HCT116 (cell line): ENCODE results near the gene MBTPS1.

Source experiments
- CEBPB ChIP-seq: IDR thresholded peaks from 2 replicates; pipeline ENCODE4 v1.6.1; 2012; ENCODE audit warnings: low read depth
- EZH2 ChIP-seq: fragments of 200-600 bp; sonication (generic); IDR thresholded peaks from 2 replicates; pipeline ENCODE4 v1.6.1; 2017; ENCODE audit warnings: antibody characterized with exemption, mixed run types
- EZH2phosphoT487 ChIP-seq: fragments of 200-600 bp; IDR thresholded peaks from 2 replicates; pipeline ENCODE4 v1.6.1; 2018; ENCODE audit warnings: antibody characterized with exemption, borderline replicate concordance
- POLR2A ChIP-seq: IDR thresholded peaks from 2 replicates; pipeline ENCODE4 v1.7.0; 2011; ENCODE audit warnings: borderline replicate concordance; ENCODE audit not compliant: insufficient read depth, insufficient read length; ENCODE audit errors: extremely low read depth
- POLR2AphosphoS5 ChIP-seq: IDR thresholded peaks from 2 replicates; pipeline ENCODE4 v1.6.1; 2011; ENCODE audit warnings: mild to moderate bottlenecking, low read depth, low read length, moderate library complexity
- REST ChIP-seq: IDR thresholded peaks from 2 replicates; pipeline ENCODE4 v1.6.1; 2012; ENCODE audit warnings: low read depth
- SIN3A ChIP-seq: IDR thresholded peaks from 2 replicates; pipeline ENCODE4 v1.6.1; 2012; ENCODE audit warnings: low read depth
- ZNF274 ChIP-seq: fragments of 200-500 bp; sonication (Bioruptor generic); IDR thresholded peaks from 2 replicates; pipeline ENCODE4 v1.6.1; 2014; ENCODE audit warnings: mild to moderate bottlenecking, low read depth, low read length, inconsistent platforms
- TF ChIP-seq, protein P1 (sequence below), 3 experiments: fragments of 200-600 bp in 1 of 3; sonication (generic) in 1 of 3; IDR thresholded peaks in 2 of 3; conservative IDR thresholded peaks in 1 of 3; 2 replicates each; pipeline ENCODE4 v1.5.1; 2012 to 2017; ENCODE audit warnings: low read depth in 2 of 3, low read length in 2 of 3, antibody characterized with exemption in 1 of 3, borderline replicate concordance in 1 of 3, control low read depth in 1 of 3, mild to moderate bottlenecking in 1 of 3, mixed read lengths in 1 of 3, mixed run types in 1 of 3, moderate library complexity in 1 of 3; ENCODE audit not compliant: insufficient read depth in 1 of 3
- TF ChIP-seq, protein P2 (sequence below): IDR thresholded peaks from 2 replicates; pipeline ENCODE4 v1.6.1; 2012

DNA sequence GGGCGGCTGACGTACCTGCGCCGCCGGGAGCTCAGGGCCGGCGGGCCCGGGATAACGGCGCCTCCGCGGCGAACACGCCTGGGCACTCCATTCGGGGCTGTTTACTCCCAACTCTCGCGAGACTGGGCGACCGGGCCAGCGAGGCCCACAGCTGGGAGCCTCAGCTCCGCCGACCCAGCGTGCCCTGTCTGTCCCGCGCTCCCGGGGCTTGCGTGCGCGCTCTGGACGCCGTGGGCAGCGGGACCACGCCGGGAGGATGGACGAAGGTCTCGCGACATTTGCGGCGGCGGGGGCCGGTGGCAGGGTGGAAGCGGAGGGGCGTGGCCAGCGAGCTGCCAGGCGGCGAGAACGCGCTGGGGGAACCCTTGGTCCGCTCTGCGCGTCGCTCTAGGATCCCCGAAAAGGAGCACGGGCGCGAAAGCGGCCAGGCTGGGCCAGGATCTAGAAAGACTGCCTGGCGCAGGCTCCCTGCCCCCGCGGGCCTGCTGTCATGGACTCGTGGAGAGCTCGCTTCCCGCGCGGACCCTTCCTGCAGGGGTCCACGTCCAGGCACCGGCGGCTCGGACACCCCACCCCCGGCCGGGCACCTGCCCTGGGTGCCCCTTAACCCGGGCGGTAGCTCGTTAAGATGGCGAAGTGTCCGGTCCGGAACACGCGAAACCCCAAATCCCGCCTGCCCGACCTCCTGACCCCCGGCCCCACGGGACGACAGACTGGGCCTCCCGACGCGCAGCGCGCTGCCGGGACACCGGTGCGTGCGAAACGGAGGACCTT lies at the start of gene MBTPS1:
- TF ChIP-seq, protein P1, sequence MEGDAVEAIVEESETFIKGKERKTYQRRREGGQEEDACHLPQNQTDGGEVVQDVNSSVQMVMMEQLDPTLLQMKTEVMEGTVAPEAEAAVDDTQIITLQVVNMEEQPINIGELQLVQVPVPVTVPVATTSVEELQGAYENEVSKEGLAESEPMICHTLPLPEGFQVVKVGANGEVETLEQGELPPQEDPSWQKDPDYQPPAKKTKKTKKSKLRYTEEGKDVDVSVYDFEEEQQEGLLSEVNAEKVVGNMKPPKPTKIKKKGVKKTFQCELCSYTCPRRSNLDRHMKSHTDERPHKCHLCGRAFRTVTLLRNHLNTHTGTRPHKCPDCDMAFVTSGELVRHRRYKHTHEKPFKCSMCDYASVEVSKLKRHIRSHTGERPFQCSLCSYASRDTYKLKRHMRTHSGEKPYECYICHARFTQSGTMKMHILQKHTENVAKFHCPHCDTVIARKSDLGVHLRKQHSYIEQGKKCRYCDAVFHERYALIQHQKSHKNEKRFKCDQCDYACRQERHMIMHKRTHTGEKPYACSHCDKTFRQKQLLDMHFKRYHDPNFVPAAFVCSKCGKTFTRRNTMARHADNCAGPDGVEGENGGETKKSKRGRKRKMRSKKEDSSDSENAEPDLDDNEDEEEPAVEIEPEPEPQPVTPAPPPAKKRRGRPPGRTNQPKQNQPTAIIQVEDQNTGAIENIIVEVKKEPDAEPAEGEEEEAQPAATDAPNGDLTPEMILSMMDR (IDR thresholded peaks at IDR 0.05 in 2 of 3, conservative IDR thresholded peaks at IDR 0.05 in 1 of 3; ENCODE audit: borderline replicate concordance in 1 of 3, insufficient read depth in 1 of 3, low read depth in 2 of 3, low read length in 2 of 3), result no peak
- TF ChIP-seq EZH2 (no peak), SIN3A (peak; percentile 94), CEBPB (no peak), POLR2A (peak; percentile 73), EZH2phosphoT487 (no peak), POLR2AphosphoS5 (peak; percentile 93), ZNF274 (no peak), REST (no peak)
- TF ChIP-seq, protein P2, sequence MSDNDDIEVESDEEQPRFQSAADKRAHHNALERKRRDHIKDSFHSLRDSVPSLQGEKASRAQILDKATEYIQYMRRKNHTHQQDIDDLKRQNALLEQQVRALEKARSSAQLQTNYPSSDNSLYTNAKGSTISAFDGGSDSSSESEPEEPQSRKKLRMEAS, result peak; percentile 95
